Measurements from ENCODE around the gene MAP2K5.

MAP2K5 gene

GRCh38 chr15:67765701-67766100 lies 223.2 kb downstream of the MAP2K5 start:
- no peak for DNase-seq

DNA sequence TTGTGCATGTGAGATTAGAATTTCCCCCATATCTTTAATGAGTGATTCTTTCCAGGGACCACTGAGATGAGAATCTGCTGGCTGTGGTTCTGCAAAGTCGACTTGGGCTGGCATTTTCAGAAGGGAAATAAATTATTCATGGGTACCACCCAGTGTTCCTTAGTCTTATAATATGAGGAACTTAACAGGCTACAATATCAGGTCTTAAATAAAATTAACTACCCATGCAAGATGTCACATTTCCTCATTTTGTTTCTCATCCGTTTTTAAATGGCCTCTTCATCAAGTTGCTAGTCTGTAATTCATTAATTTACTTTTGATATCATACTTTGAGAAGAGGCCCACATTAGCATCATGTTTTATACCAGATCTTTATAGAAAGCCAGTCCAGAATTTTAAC lies 224.5 kb downstream of the MAP2K5 start:
- no peak for DNase-seq

- no peak for DNase-seq
Measured at GRCh38 chr15:67768313-67768977, 225.9 kb downstream of the MAP2K5 start.

- no peak for DNase-seq
Measured at GRCh38 chr15:67769497-67770357, 227.2 kb downstream of the MAP2K5 start.

DNA sequence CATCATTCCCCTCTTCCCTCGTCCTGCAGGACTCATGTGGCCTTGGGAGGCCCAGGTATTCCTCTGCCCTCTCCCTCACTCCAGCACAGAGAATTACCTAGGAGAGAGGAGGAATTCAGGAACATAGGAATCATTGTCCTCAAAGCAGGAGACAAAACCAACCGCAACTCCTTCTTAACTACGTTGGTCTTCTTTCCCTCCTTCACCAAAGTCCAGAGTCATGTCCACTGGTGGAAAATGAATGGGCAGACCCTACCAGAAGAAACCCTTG lies 227.8 kb downstream of the MAP2K5 start:
- DNase-seq, result no peak

DNA sequence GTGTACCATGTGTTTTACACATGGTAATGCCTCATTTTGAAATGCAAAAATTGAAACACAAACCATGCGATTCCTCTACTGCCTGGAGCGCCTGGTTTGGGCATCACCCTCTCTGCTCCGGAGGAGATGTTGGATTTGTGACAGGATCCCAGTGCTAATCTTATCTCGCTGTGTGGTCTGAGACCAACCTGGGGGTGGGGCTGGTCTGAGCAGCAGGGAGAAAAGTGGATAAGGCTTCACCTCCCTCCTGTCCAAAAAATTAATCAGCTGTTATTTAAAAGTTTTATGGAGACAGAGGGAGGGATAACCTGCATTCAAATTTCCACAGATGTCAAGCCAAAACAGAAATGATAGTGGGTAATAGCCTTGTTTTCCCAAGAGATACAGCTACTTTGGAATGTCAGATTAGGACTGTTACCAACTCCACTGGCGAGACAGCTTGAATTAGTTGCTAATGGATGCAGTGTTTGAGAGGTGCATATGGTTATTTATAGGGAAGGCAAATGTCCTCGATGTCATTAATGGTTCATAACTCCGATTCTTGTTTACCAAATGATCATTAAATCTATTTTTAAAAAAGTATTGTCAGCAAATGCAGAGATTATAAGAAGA lies 228.8 kb downstream of the MAP2K5 start:
- no peak for DNase-seq

DNA sequence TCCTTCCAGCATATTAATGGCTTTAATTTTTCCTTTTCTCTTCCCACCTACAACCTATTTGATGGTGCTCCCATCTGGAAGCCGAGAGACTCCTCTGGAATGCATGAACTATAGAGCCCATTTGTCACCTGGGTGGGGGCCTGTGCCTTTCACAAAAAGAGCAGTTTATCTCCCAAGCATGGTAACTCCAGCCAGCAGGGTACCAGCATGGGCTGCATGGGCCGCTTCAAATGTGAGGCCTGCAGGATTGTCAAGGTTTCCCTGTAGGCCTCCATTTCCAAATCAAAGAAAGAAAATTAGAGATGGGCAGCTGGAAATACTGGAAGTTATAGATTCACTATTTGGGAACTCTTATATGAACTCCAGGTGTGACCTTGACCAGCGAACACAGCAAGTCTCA lies 232.1 kb downstream of the MAP2K5 start:
- no peak for DNase-seq

- DNase-seq, result no peak
Measured at GRCh38 chr15:67775250-67775649, 232.7 kb downstream of the MAP2K5 start.

DNA sequence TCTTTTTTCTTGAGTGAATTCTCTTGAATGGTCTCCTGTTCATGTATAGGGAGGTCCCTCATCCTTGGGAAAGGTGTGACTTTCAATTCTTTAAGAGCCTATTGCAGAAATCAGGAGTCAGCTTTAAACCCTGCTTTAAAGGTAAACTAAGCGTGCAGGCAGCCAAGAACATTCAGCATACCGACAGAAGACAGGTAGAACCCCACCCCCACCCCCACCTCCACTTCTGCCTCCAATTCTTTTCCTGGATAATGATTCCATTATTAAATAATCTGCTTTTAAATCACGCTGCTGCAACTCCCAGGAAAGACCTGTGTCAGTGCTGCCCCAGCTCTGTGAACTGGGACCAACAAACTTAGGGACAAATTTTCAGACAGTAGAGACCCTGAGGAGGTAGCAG lies 233.5 kb downstream of the MAP2K5 start:
- DNase-seq, result no peak

- DNase-seq, result no peak
Measured at GRCh38 chr15:67776600-67776999, 234.1 kb downstream of the MAP2K5 start.

DNA sequence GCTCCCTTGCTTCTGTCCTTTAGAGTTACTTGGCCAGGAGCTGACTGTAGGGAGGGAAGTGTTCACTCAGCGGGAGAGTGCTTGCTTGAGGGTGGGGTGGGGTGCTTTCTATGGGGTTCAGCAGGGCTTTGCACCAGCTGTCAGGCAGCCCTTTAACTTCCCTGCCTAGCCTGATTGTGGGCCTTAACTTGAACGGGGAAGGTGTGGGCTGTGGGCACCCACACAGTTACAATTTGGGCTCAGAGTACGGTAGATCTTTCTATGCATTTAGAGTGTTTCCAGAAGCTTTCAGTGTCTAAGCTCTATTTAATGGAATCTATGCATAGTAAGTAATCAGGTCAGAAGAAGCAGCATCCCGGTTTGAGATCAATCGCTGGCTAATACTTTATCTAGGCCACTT lies 234.6 kb downstream of the MAP2K5 start:
- DNase-seq, result no peak

DNA sequence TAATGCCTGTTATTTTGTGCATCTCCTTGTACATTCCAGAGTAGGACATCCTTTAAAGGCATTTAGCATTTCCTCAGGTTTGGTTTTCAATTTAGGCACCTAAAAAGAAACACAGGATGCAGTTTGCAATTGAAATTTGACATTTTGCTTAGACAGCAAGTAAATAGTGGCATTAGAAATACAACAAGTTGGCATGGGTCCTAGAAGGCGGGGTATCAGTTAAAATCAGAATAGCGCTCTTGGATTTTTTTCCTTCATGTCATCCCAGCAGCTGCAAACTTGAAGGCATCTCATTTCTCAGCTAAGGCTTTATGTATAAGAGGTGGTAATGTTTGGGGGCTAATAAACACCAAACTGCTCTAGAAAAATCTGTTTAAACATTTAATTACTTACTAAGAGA lies 235.3 kb downstream of the MAP2K5 start:
- no peak for DNase-seq

DNA sequence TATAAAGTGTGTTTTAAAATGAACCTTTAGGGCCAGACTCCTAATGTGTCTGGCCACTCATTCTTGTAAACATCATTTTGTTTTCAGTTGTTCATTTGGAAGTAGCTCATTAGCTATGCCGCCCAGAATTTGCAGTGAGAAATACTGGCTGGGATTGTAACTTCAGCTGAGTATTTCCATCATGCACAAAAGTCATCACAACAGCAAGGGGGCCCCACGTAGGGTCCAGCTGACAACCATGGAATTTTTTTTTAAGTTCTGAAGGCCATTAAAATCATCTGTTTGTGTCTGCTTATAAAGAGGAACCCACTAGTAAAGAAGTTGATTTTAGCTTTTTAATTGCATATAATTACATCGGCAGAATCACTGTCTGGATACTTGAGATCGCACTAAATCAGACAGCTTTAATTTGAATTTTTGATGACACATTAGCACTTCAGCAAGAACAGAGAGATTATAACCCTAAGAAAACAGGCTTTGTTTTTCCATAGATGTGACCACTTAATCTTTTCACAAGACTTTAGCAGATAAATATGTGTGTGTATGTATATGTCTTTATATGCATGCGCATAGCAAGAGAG lies 236.6 kb downstream of the MAP2K5 start:
- no peak for DNase-seq

DNA sequence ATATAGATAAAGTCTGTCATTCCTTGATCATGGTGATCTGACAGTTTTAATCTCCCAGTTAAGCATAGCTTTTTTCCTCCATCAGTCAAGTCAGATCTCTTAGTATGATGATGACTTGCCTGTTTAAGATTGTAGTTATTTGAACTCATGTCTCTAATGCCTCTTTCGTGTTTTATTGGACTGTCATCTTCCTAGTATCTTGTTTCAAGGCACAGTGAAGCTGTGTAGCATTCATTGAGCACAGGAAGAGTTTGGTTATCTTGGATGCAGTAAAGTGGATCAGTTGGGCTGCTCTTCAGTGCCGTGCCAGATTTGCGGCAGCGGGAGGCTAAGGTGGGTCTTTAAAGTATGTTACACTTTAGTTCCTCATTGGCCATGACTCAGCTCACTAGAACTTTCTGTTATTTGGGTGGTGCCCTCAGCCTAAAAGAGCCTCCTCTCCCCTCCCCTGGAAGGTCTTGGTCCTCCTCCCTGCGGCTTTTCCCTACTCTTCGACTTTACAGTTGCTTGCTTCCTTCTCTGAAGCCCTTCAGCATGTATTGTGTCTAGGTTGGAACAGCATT lies 237.1 kb downstream of the MAP2K5 start:
- no peak for DNase-seq

- DNase-seq, result no peak
Measured at GRCh38 chr15:67781061-67781460, 238.6 kb downstream of the MAP2K5 start.

GRCh38 chr15:67781907-67782690 lies 239.6 kb downstream of the MAP2K5 start:
- no peak for DNase-seq

DNA sequence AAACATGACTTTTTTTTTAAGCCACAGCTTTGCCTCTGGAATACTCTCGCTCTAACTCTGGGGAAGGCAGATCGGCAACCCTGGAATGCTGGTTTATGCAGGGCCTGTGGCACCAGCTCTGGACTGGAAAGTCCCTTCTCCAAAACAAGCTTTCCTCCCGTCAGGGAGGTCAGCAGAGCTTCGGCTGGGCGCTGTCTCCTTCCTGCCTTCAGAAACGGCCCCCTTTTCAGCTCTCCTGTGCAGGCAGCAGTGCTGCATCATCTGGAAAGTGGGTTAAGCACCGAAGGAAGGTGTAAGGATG lies 240.1 kb downstream of the MAP2K5 start:
- no peak for DNase-seq

DNA sequence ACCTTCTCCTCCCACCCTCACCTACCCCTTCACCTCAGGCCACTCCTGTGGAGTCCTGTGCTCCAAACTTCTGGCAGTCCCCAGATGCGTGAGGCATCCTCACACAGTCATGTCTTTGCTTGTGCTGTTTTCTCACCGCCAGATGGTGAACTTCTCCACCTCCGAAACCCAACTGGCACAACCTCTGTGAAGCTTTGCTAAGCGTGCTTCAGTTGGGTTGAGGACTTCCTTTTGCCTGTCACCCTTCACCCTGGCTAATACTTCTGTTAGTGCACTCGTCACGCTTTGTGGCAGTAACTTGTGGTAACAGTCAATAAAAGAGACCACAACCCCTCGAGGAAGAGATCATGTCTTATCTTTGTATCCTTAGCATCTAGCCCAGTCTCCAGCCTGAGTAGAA lies 240.8 kb downstream of the MAP2K5 start:
- peak; percentile 68 for DNase-seq

DNA sequence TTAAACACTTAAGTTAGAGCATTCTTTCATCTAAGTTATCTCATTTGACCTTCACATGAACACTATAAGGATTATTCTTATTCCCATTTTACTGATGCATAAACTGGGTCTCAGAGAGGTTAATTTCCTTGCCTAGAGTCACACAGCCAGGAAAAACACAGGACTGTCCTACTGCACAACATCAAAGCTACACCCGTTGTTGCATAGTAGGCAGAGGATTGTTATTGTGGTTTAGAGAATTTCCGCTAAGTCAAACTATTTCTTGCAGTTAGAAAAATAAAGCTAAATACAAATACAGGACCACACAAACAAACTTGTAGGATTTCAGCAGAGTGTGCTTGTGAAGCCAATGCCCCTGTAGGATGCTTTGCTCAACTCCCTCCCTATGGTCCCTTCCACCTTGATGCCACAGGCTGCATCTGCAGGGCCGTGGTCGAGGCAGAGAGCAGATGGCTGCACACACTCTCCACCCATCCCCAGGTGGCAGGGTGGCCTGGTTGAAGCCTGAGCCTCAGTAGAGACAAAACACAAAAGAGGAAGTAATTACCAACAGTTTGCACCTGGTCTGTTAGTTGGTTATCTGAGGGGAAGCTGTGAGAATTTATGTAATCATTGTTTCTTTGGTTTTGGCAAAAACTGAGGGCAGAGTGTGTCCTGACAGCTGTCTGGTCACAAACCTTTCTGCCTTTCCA lies 241.7 kb downstream of the MAP2K5 start:
- peak; percentile 27 for DNase-seq

GRCh38 chr15:67784856-67785430 lies 242.4 kb downstream of the MAP2K5 start:
- DNase-seq, result no peak

GRCh38 chr15:67785431-67785830 lies 242.9 kb downstream of the MAP2K5 start:
- no peak for DNase-seq

- no peak for DNase-seq
Measured at GRCh38 chr15:67786646-67787045, 244.1 kb downstream of the MAP2K5 start.

All from NCI-H1694 treated with DMSO at 0.1 percent for 48 hours (cell line).